ENCODE data around the gene HNRNPUL1. TPM values are rescaled to one million over a fixed set of nuclear protein-coding genes. Genes with fewer than 3 reads are reported as not detected.
"Not testable (repeated sequence)": the region's sequence is repeated elsewhere in the genome, so short reads cannot be mapped to it uniquely, and the experiment has no call there.

Gene HNRNPUL1
- total RNA-seq, 1 experiment from 2014 or later: 266 TPM

- CTCF ChIA-PET: no interaction called here
- H3K4me2 ChIP-seq: peak overlapping the region; percentile 91
- no peaks in the 10 kb centered on the region for H4K20me1 ChIP-seq (ENCODE audit: insufficient read depth)
- peaks cover 50% of the 10 kb centered on the region for H3K4me1 ChIP-seq (replicated peaks; ENCODE audit: insufficient read depth)
- intact Hi-C loops (cut with micrococcal nuclease; ENCODE audit: unreplicated experiment): loop anchor here (5.0 kb wide), 1 partner anchor 510 kb away; the partner anchor contains the start of genes COQ8B and ITPKC
- no peaks in the 10 kb centered on the region for H3K9me3 ChIP-seq (ENCODE audit: insufficient read depth, low read depth)
- DNase-seq: no peak
- peak overlapping the region; percentile 78 for H3K27ac ChIP-seq
- H3K79me2 ChIP-seq (ENCODE audit: low read depth): 0 out of 2 replicates have a peak, but pooled peaks cover 4% of the 10 kb centered on the region
- POLR2A ChIA-PET (ENCODE audit: unreplicated experiment): no interaction called here
- H3K9me2 ChIP-seq (ENCODE audit: insufficient read depth): no peaks in the 10 kb centered on the region
- no peak for TF ChIP-seq CTCF (conservative IDR thresholded peaks at IDR 0.05)
- TF ChIP-seq EZH2 (IDR thresholded peaks at IDR 0.05; ENCODE audit: low read depth): no peak
- H3K36me3 ChIP-seq (ENCODE audit: low read depth): no peaks in the 10 kb centered on the region
- peak overlapping the region; percentile 61 for H3K4me3 ChIP-seq
- peaks cover 37% of the 10 kb centered on the region for H3F3A ChIP-seq (ENCODE audit: insufficient read depth, low read depth)
- H2AFZ ChIP-seq: peak overlapping the region; percentile 78; the same call in 1 of the 2 replicates
- no peaks in the 10 kb centered on the region for H3K27me3 ChIP-seq (ENCODE audit: insufficient read depth, low read depth)
- BruUV-seq (replicated peaks): TSS peak; percentile 3
Measured at GRCh38 chr19:41226874-41227390, 37.2 kb upstream of the HNRNPUL1 start.

- CTCF ChIA-PET: no interaction called here
Measured at GRCh38 chr19:41228486-41228885, 35.7 kb upstream of the HNRNPUL1 start.

GRCh38 chr19:41229338-41229737 is 34.8 kb upstream of the HNRNPUL1 start:
- H3K4me3 ChIP-seq; POLR2A ChIA-PET (ENCODE audit: unreplicated experiment); H3K9me2 ChIP-seq (ENCODE audit: insufficient read depth); H4K20me1 ChIP-seq (ENCODE audit: insufficient read depth); DNase-seq; H3K36me3 ChIP-seq (ENCODE audit: low read depth); H2AFZ ChIP-seq; H3K79me2 ChIP-seq (ENCODE audit: low read depth); CTCF ChIA-PET; H3K27me3 ChIP-seq (ENCODE audit: insufficient read depth, low read depth); H3K27ac ChIP-seq; BruUV-seq (replicated peaks); H3K4me2 ChIP-seq; H3K9me3 ChIP-seq (ENCODE audit: insufficient read depth, low read depth): not testable (repeated sequence)
- Histone ChIP-seq H3F3A (ENCODE audit: insufficient read depth, low read depth) (peaks cover 24% of the 10 kb centered on the region; the same call in 1 of the 2 replicates), H3K4me1 (replicated peaks; ENCODE audit: insufficient read depth) (peaks cover 26% of the 10 kb centered on the region)
- intact Hi-C loops (cut with micrococcal nuclease; ENCODE audit: unreplicated experiment): loop anchor here (5.0 kb wide), 1 partner anchor 512 kb away; the partner anchor contains the start of genes COQ8B and ITPKC

More at GRCh38 chr19:41228486-41228885, 35.7 kb upstream of the HNRNPUL1 start:
- POLR2A ChIA-PET (ENCODE audit: unreplicated experiment): no interaction called here
- Histone ChIP-seq H4K20me1 (ENCODE audit: insufficient read depth) (no peaks in the 10 kb centered on the region), H3K27me3 (ENCODE audit: insufficient read depth, low read depth) (no peaks in the 10 kb centered on the region), H3K9me3 (ENCODE audit: insufficient read depth, low read depth) (no peaks in the 10 kb centered on the region), H3K79me2 (ENCODE audit: low read depth) (0 out of 2 replicates have a peak, but pooled peaks cover 4% of the 10 kb centered on the region), H3K4me1 (replicated peaks; ENCODE audit: insufficient read depth) (peaks cover 35% of the 10 kb centered on the region), H3K36me3 (ENCODE audit: low read depth) (no peaks in the 10 kb centered on the region), H2AFZ (no peak overlapping the region), H3K4me3 (no peak overlapping the region), H3K4me2 (no peak overlapping the region), H3F3A (ENCODE audit: insufficient read depth, low read depth) (peaks cover 30% of the 10 kb centered on the region), H3K9me2 (ENCODE audit: insufficient read depth) (no peaks in the 10 kb centered on the region), H3K27ac (no peak overlapping the region)
- DNase-seq: peak in 1 of 2 experiments; percentile 52
- TF ChIP-seq CTCF (conservative IDR thresholded peaks at IDR 0.05) (no peak), EZH2 (IDR thresholded peaks at IDR 0.05; ENCODE audit: low read depth) (no peak)
- intact Hi-C loops (cut with micrococcal nuclease; ENCODE audit: unreplicated experiment): loop anchor here (5.0 kb wide), 1 partner anchor 511 kb away; the partner anchor contains the start of genes COQ8B and ITPKC
- no TSS peak for BruUV-seq (replicated peaks)
